Neuronal stem cell (in vitro differentiated cells): ENCODE results near the gene CSF3.

Experiments used
- DNase-seq: peaks from one replicate; pipeline ENCODE4 v3.0.0-alpha.2; 2013; ENCODE audit warnings: low spot score
- H2AFZ ChIP-seq: one replicate; pipeline ENCODE4 v1.6.1; 2013; ENCODE audit warnings: mild to moderate bottlenecking, low read length, inconsistent platforms
- H2AK5ac ChIP-seq: 2 replicates; pipeline ENCODE4 v1.6.1; 2013; ENCODE audit warnings: low read depth, mild to moderate bottlenecking, inconsistent platforms, low read length, moderate library complexity, mixed read lengths
- H2BK120ac ChIP-seq: 2 replicates; pipeline ENCODE4 v1.6.1; 2013; ENCODE audit warnings: low read depth, mild to moderate bottlenecking, inconsistent platforms, low read length, moderate library complexity, mixed read lengths
- H2BK12ac ChIP-seq: one replicate; pipeline ENCODE4 v1.6.1; 2013; ENCODE audit warnings: low read length, inconsistent platforms
- H2BK15ac ChIP-seq: 2 replicates; pipeline ENCODE4 v1.6.1; 2013; ENCODE audit warnings: mild to moderate bottlenecking, low read length, inconsistent platforms, mixed read lengths
- H2BK5ac ChIP-seq: one replicate; pipeline ENCODE4 v1.6.1; 2013; ENCODE audit warnings: inconsistent platforms, mild to moderate bottlenecking, low read length, moderate library complexity
- H3K14ac ChIP-seq: one replicate; pipeline ENCODE4 v1.6.1; 2013; ENCODE audit warnings: low read length, inconsistent platforms
- H3K18ac ChIP-seq: 2 replicates; pipeline ENCODE4 v1.6.1; 2013; ENCODE audit warnings: low read length, inconsistent platforms
- H3K23ac ChIP-seq: 2 replicates; pipeline ENCODE4 v1.6.1; 2013; ENCODE audit warnings: low read depth, mild to moderate bottlenecking, mixed read lengths, low read length, inconsistent platforms; ENCODE audit not compliant: poor library complexity
- H3K27ac ChIP-seq: replicated peaks from 3 replicates; pipeline ENCODE4 v1.5.1; 2013; ENCODE audit warnings: low read length, inconsistent platforms
- H3K27me3 ChIP-seq, 3 experiments: 2 replicates each; pipeline ENCODE4 v1.6.1; 2013; ENCODE audit warnings: low read length in 3 of 3, mild to moderate bottlenecking in 2 of 3, inconsistent platforms in 1 of 3, low read depth in 1 of 3, mixed read lengths in 1 of 3, moderate library complexity in 1 of 3; ENCODE audit not compliant: control insufficient read depth in 3 of 3, insufficient read depth in 3 of 3
- H3K36me3 ChIP-seq, 2 donors: replicated peaks in 1 of 2; 2 replicates each; pipeline ENCODE4 v1.6.1; 2013; ENCODE audit warnings: low read length in 2 of 2; ENCODE audit not compliant: control insufficient read depth in 2 of 2, insufficient read depth in 2 of 2
- H3K4ac ChIP-seq: 2 replicates; pipeline ENCODE4 v1.6.1; 2013; ENCODE audit warnings: inconsistent platforms, mild to moderate bottlenecking, low read length, moderate library complexity
- H3K4me1 ChIP-seq, 2 donors: 1 replicate in 1 of 2; 2 replicates in 1 of 2; pipeline ENCODE4 v1.6.1; 2013; ENCODE audit warnings: low read length in 2 of 2, low read depth in 1 of 2; ENCODE audit not compliant: control insufficient read depth in 2 of 2, insufficient read depth in 1 of 2
- H3K4me2 ChIP-seq: one replicate; pipeline ENCODE4 v1.6.1; 2013; ENCODE audit warnings: mild to moderate bottlenecking, low read length, inconsistent platforms; ENCODE audit not compliant: insufficient read depth, poor library complexity, severe bottlenecking
- H3K4me3 ChIP-seq, 2 donors: 2 replicates each; pipeline ENCODE4 v1.5.1; 2013; ENCODE audit warnings: low read length in 2 of 2, mild to moderate bottlenecking in 2 of 2, inconsistent platforms in 1 of 2, moderate library complexity in 1 of 2
- H3K79me1 ChIP-seq: one replicate; pipeline ENCODE4 v1.6.1; 2013; ENCODE audit warnings: low read depth, mild to moderate bottlenecking, inconsistent platforms, low read length, moderate library complexity
- H3K9ac ChIP-seq: one replicate; pipeline ENCODE4 v1.6.1; 2013; ENCODE audit warnings: mild to moderate bottlenecking, low read depth, low read length, inconsistent platforms; ENCODE audit not compliant: poor library complexity
- H3K9me3 ChIP-seq, 2 donors: replicated peaks in 1 of 2; 2 replicates each; pipeline versions ENCODE3 to v1.6.1; 2013; ENCODE audit warnings: low read length in 2 of 2, mild to moderate bottlenecking in 2 of 2, inconsistent platforms in 1 of 2, low read depth in 1 of 2, mixed read lengths in 1 of 2, moderate library complexity in 1 of 2; ENCODE audit not compliant: control insufficient read depth in 2 of 2, insufficient read depth in 1 of 2
- H4K8ac ChIP-seq: one replicate; pipeline ENCODE4 v1.6.1; 2013; ENCODE audit warnings: low read depth, mild to moderate bottlenecking, inconsistent platforms, low read length, moderate library complexity
- H4K91ac ChIP-seq: one replicate; pipeline ENCODE4 v1.6.1; 2013; ENCODE audit warnings: low read length, low read depth, mild to moderate bottlenecking, inconsistent platforms; ENCODE audit not compliant: poor library complexity
- WGBS, 2 donors: extraction: QIAGEN DNeasy Blood & Tissue Kit; methylation state at CpG; one replicate each; pipeline ENCODE4 v1.1.7; 2013; ENCODE audit warnings: missing lambda C conversion rate in 2 of 2, mixed read lengths in 1 of 2; ENCODE audit not compliant: insufficient read length in 2 of 2, insufficient replicate concordance in 1 of 2; ENCODE audit errors: extremely low coverage in 2 of 2; 5-methylcytosine and 5-hydroxymethylcytosine counted together

Gene CSF3

DNA sequence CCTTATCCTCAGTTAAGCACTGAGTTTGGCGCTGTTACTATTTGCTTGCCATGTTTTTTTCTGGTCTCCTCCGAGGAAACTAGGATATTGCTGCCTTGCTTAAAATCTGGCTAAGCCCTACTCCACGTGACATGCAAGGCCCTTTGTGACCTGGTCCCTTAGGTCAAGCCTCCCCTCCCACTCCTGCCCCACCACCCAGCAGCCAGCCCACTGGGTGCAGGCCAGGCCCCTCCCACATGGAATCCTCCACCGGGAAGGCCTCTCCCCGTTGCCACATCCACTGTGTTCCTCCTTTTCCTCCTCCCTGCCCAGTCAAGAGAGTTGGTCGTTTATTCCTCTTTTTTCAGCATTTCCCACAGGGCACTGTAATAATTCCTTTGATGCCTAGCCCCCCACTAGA is 18.4 kb upstream of the CSF3 start:
- Histone ChIP-seq H3K9me3 (no peaks in the 10 kb centered on the region), H2AK5ac (no peak overlapping the region), H3K4me2 (no peak overlapping the region), H2BK5ac (no peak overlapping the region), H3K23ac (no peak overlapping the region), H2AFZ (no peak overlapping the region), H3K4ac (no peak overlapping the region), H2BK12ac (no peak overlapping the region), H3K4me1 (no peaks in the 10 kb centered on the region), H3K14ac (no peak overlapping the region), H3K36me3 (peaks cover 54 to 65% of the 10 kb centered on the region in 2 donors), H3K27ac (no peak overlapping the region), H2BK15ac (no peak overlapping the region), H3K18ac (no peak overlapping the region), H3K4me3 (no peak overlapping the region), H3K79me1 (no peaks in the 10 kb centered on the region), H4K91ac (no peak overlapping the region), H2BK120ac (no peak overlapping the region), H4K8ac (no peak overlapping the region), H3K27me3 (no peaks in the 10 kb centered on the region), H3K9ac (no peak overlapping the region)
- no CpG with 5 or more reads among the region's 6 CpGs for whole genome bisulfite sequencing, 2 donors
- DNase-seq, result no peak

DNA sequence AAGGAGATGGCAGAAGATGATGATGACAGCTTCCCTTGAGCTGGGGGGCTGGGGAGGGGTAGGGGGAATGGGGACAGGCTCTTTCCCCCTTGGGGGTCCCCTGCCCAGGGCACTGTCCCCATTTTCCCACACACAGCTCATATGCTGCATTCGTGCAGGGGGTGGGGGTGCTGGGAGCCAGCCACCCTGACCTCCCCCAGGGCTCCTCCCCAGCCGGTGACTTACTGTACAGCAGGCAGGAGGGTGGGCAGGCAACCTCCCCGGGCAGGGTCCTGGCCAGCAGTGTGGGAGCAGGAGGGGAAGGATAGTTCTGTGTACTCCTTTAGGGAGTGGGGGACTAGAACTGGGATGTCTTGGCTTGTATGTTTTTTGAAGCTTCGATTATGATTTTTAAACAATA is 17.7 kb upstream of the CSF3 start:
- no peak overlapping the region for H4K8ac ChIP-seq
- no peak overlapping the region for H3K27ac ChIP-seq
- no peaks in the 10 kb centered on the region for H3K4me1 ChIP-seq
- no peak overlapping the region for H3K23ac ChIP-seq
- DNase-seq, result no peak
- no peak overlapping the region for H3K18ac ChIP-seq
- H3K4me3 ChIP-seq, result no peak overlapping the region
- no peak overlapping the region for H3K9ac ChIP-seq
- no peaks in the 10 kb centered on the region for H3K27me3 ChIP-seq
- no peak overlapping the region for H2BK5ac ChIP-seq
- H3K36me3 ChIP-seq, result peaks cover 49 to 58% of the 10 kb centered on the region in 2 donors
- H2AFZ ChIP-seq, result no peak overlapping the region
- no peak overlapping the region for H2BK12ac ChIP-seq
- H2BK15ac ChIP-seq, result no peak overlapping the region
- no peak overlapping the region for H4K91ac ChIP-seq
- no peak overlapping the region for H3K14ac ChIP-seq
- no peaks in the 10 kb centered on the region for H3K79me1 ChIP-seq
- H2BK120ac ChIP-seq, result no peak overlapping the region
- H3K4ac ChIP-seq, result no peak overlapping the region
- WGBS, 2 donors, result no CpG with 5 or more reads among the region's 4 CpGs
- no peaks in the 10 kb centered on the region for H3K9me3 ChIP-seq
- no peak overlapping the region for H2AK5ac ChIP-seq
- no peak overlapping the region for H3K4me2 ChIP-seq

DNA sequence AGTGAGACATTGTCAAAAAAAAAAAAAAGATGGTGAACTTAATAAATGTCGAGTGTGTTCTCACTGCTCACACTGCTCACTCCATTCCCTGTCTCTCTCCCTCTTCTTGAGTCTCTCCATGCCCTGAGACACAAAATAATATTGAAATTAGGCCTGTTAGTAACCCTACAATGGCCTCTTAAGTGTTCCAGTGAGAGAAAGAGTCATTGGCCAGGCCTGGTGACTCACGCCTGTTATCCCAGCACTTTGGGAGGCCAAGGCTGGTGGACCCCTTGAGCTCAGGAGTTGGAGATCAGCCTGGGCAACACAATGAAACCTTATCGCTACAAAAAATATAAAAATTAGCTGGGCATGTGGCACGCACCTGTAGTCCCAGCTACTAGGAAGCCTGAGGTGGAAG is 16.2 kb upstream of the CSF3 start:
- Histone ChIP-seq H2BK15ac (no peak overlapping the region), H2BK5ac (no peak overlapping the region), H3K4me3 (no peak overlapping the region), H3K27ac (no peak overlapping the region), H3K4ac (no peak overlapping the region), H2AFZ (no peak overlapping the region), H3K27me3 (no peaks in the 10 kb centered on the region), H4K8ac (no peak overlapping the region), H3K4me1 (no peaks in the 10 kb centered on the region), H3K36me3 (peaks cover 36 to 43% of the 10 kb centered on the region in 2 donors), H3K14ac (no peak overlapping the region), H2BK12ac (no peak overlapping the region), H2AK5ac (no peak overlapping the region), H3K9me3 (no peaks in the 10 kb centered on the region), H3K18ac (no peak overlapping the region), H3K9ac (no peak overlapping the region), H3K79me1 (no peaks in the 10 kb centered on the region), H3K4me2 (no peak overlapping the region), H3K23ac (no peak overlapping the region), H4K91ac (no peak overlapping the region), H2BK120ac (no peak overlapping the region)
- WGBS, 2 donors, result no CpG with 5 or more reads among the region's 4 CpGs
- no peak for DNase-seq

DNA sequence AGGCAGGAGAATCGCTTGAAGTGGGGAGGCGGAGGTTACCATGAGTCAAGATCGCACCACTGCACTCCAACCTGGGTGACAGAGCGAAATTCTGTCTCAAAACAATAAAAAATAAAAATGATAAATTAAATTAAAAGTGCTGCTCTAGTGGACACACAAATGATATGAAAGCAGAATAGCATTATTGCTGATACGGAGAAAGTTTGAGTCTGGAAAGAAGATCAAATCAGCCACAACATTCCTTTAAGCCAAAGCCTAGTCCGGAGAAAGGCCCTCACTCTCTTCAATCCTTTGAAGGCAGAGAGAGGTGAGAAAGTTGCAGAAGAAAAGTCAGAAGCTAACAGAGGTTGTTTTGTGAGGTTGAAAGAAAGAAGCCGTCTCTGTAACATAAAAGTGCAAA is 15.1 kb upstream of the CSF3 start:
- no peak overlapping the region for H2BK12ac ChIP-seq
- no CpG with 5 or more reads among the region's 7 CpGs for WGBS, 2 donors
- no peak overlapping the region for H2BK120ac ChIP-seq
- no peak overlapping the region for H4K8ac ChIP-seq
- no peak overlapping the region for H3K27ac ChIP-seq
- H3K79me1 ChIP-seq, result peaks cover 1% of the 10 kb centered on the region
- no peak overlapping the region for H2BK15ac ChIP-seq
- no peaks in the 10 kb centered on the region for H3K4me1 ChIP-seq
- H3K18ac ChIP-seq, result no peak overlapping the region
- H4K91ac ChIP-seq, result no peak overlapping the region
- no peak overlapping the region for H3K4me3 ChIP-seq
- H3K9me3 ChIP-seq, result no peaks in the 10 kb centered on the region
- H2AFZ ChIP-seq, result no peak overlapping the region
- no peak overlapping the region for H2BK5ac ChIP-seq
- H3K23ac ChIP-seq, result no peak overlapping the region
- no peaks in the 10 kb centered on the region for H3K27me3 ChIP-seq
- H3K14ac ChIP-seq, result no peak overlapping the region
- H3K36me3 ChIP-seq, result peaks cover 25 to 32% of the 10 kb centered on the region in 2 donors
- no peak overlapping the region for H3K4me2 ChIP-seq
- no peak overlapping the region for H3K4ac ChIP-seq
- no peak overlapping the region for H2AK5ac ChIP-seq
- DNase-seq, result no peak
- no peak overlapping the region for H3K9ac ChIP-seq
